Measurements from ENCODE around the gene HGS. TPM values are rescaled to one million over a fixed set of nuclear protein-coding genes. Genes with fewer than 3 reads are reported as not detected.

HGS gene
- total and polyA plus RNA-seq, 2 of the 13 experiments (the other 11 are each of a cell fraction or from before 2014, with no cell fraction given): 73.3 to 78.1 TPM

- TF ChIP-seq ZNF318 (CRISPR knock-in tag; IDR thresholded peaks at IDR 0.05) (peak; percentile 76; the same call in 1 of the 2 replicates), RBAK (CRISPR knock-in tag; IDR thresholded peaks at IDR 0.05) (no peak), JUN (CRISPR knock-in tag; IDR thresholded peaks at IDR 0.05) (no peak), ELF1 (CRISPR knock-in tag; IDR thresholded peaks at IDR 0.05) (peak; percentile 99), RXRB (CRISPR knock-in tag; IDR thresholded peaks at IDR 0.05; ENCODE audit: borderline replicate concordance) (peak; percentile 66), ZSCAN20 (CRISPR knock-in tag; IDR thresholded peaks at IDR 0.05; ENCODE audit: borderline replicate concordance) (peak; percentile 86; the same call in 1 of the 2 replicates), ETS1 (CRISPR knock-in tag; IDR thresholded peaks at IDR 0.05) (peak; percentile 60; the same call in 1 of the 2 replicates), ZC3H4 (CRISPR knock-in tag; IDR thresholded peaks at IDR 0.05; ENCODE audit: borderline replicate concordance) (no peak), ZNF510 (CRISPR knock-in tag; IDR thresholded peaks at IDR 0.05; ENCODE audit: low read depth) (peak; percentile 74; the same call in 1 of the 2 replicates), SP2 (CRISPR knock-in tag; IDR thresholded peaks at IDR 0.05) (peak; percentile 99), ZNF614 (CRISPR knock-in tag; IDR thresholded peaks at IDR 0.05; ENCODE audit: borderline replicate concordance) (no peak; the same call in 1 of the 2 replicates), CHD2 (IDR thresholded peaks at IDR 0.05; ENCODE audit: low read depth, low read length) (peak; percentile 82), ZZZ3 (CRISPR knock-in tag; IDR thresholded peaks at IDR 0.05; ENCODE audit: borderline replicate concordance) (peak; percentile 68), ARNT (IDR thresholded peaks at IDR 0.05) (no peak), ZNF12 (CRISPR knock-in tag; IDR thresholded peaks at IDR 0.05) (no peak), LRRFIP1 (CRISPR knock-in tag; conservative IDR thresholded peaks at IDR 0.05) (no peak), JUND (CRISPR knock-in tag; IDR thresholded peaks at IDR 0.05) (no peak), BCL6 (CRISPR knock-in tag; IDR thresholded peaks at IDR 0.05) (peak; percentile 52)
These were observed at the start of gene HGS, which contains the start of gene ARL16 (continued) for GRCh38 chr17:81683584-81684441.
